HepG2 (cell line): Measurements from ENCODE around the gene GRIN3B. TPM values are rescaled to one million over a fixed set of nuclear protein-coding genes. Genes with fewer than 3 reads are reported as not detected.

Experiments
- AGO1 ChIP-seq: fragments of 200-400 bp; formaldehyde crosslinking; IDR thresholded peaks from 2 replicates; pipeline ENCODE4 v1.6.1; 2017; ENCODE audit warnings: mild to moderate bottlenecking, low read depth, low read length, moderate library complexity; ENCODE audit not compliant: poor library complexity, severe bottlenecking
- AKAP8 ChIP-seq: sonication (generic); formaldehyde crosslinking; IDR thresholded peaks from 2 replicates; pipeline ENCODE4 v1.5.1; 2020; ENCODE audit warnings: mild to moderate bottlenecking, missing genetic modification reagents
- ARNTL ChIP-seq: sonication (generic); formaldehyde crosslinking; IDR thresholded peaks from 2 replicates; pipeline ENCODE4 v1.4.0; 2020; ENCODE audit warnings: mild to moderate bottlenecking, missing genetic modification reagents
- CBX2 ChIP-seq, 2 experiments: fragments of 200-600 bp in 1 of 2; sonication (generic); formaldehyde crosslinking in 1 of 2; IDR thresholded peaks; 2 replicates each; pipeline versions ENCODE4 v1.7.0 to v1.8.1; 2018 to 2022; ENCODE audit warnings: low read depth in 2 of 2, low read length in 1 of 2, mild to moderate bottlenecking in 1 of 2, missing genetic modification reagents in 1 of 2
- EED ChIP-seq: sonication (generic); formaldehyde crosslinking; IDR thresholded peaks from 2 replicates; pipeline ENCODE4 v1.5.0; 2020; ENCODE audit warnings: mild to moderate bottlenecking, missing genetic modification reagents
- GABPB1 ChIP-seq: IDR thresholded peaks from 2 replicates; pipeline ENCODE4 v1.6.1; 2016; ENCODE audit warnings: mild to moderate bottlenecking, missing genetic modification reagents, moderate library complexity, missing compliant biosample characterization
- GTF2F1 ChIP-seq: fragments of 150-350 bp; IDR thresholded peaks from 2 replicates; pipeline ENCODE4 v1.6.1; 2014; ENCODE audit warnings: low read length
- HES4 ChIP-seq: sonication (generic); formaldehyde crosslinking; IDR thresholded peaks from 2 replicates; pipeline ENCODE4 v1.9.0; 2021; ENCODE audit warnings: mild to moderate bottlenecking, missing genetic modification reagents, borderline replicate concordance
- JDP2 ChIP-seq: sonication (generic); formaldehyde crosslinking; IDR thresholded peaks from 2 replicates; pipeline ENCODE4 v1.8.1; 2022; ENCODE audit warnings: missing genetic modification reagents, borderline replicate concordance
- KDM1A ChIP-seq: IDR thresholded peaks from 2 replicates; pipeline ENCODE4 v1.6.1; 2016; ENCODE audit warnings: missing compliant biosample characterization
- KLF12 ChIP-seq: sonication (generic); formaldehyde crosslinking; IDR thresholded peaks from 2 replicates; pipeline ENCODE4 v1.4.0; 2020; ENCODE audit warnings: missing genetic modification reagents, borderline replicate concordance
- MED13 ChIP-seq: sonication (generic); formaldehyde crosslinking; IDR thresholded peaks from 2 replicates; pipeline ENCODE4 v1.5.0; 2020; ENCODE audit warnings: missing genetic modification reagents
- RARA ChIP-seq: IDR thresholded peaks from 2 replicates; pipeline ENCODE4 v1.6.1; 2016; ENCODE audit warnings: missing genetic modification reagents, missing compliant biosample characterization
- RBM39 ChIP-seq: fragments of 200-400 bp; formaldehyde crosslinking; IDR thresholded peaks from one replicate; pipeline ENCODE4 v1.6.1; 2018; ENCODE audit warnings: antibody characterized with exemption, mild to moderate bottlenecking, low read depth, low read length; ENCODE audit not compliant: poor library complexity, severe bottlenecking
- SETDB1 ChIP-seq: sonication (generic); formaldehyde crosslinking; IDR thresholded peaks from 2 replicates; pipeline ENCODE4 v1.5.1; 2020; ENCODE audit warnings: missing genetic modification reagents, mild to moderate bottlenecking, borderline replicate concordance
- SRSF4 ChIP-seq: fragments of 200-400 bp; formaldehyde crosslinking; IDR thresholded peaks from one replicate; pipeline ENCODE4 v1.6.1; 2018; ENCODE audit warnings: mild to moderate bottlenecking, low read depth, low read length, moderate library complexity; ENCODE audit not compliant: poor library complexity, severe bottlenecking
- YY1 ChIP-seq: IDR thresholded peaks from 2 replicates; pipeline ENCODE4 v1.6.1; 2011; ENCODE audit warnings: low read length, low read depth, moderate library complexity, mild to moderate bottlenecking; ENCODE audit not compliant: insufficient read depth, insufficient replicate concordance
- ZMYM3 ChIP-seq: sonication (generic); formaldehyde crosslinking; IDR thresholded peaks from 2 replicates; pipeline ENCODE4 v1.5.1; 2020; ENCODE audit warnings: mild to moderate bottlenecking, missing genetic modification reagents
- ZNF10 ChIP-seq: sonication (generic); formaldehyde crosslinking; IDR thresholded peaks from 2 replicates; pipeline ENCODE4 v1.4.0; 2020; ENCODE audit warnings: mild to moderate bottlenecking, low read depth, missing genetic modification reagents, borderline replicate concordance
- ZNF446 ChIP-seq: sonication (generic); formaldehyde crosslinking; IDR thresholded peaks from 2 replicates; pipeline ENCODE4 v1.5.0; 2020; ENCODE audit warnings: mild to moderate bottlenecking, missing genetic modification reagents
- ZNF543 ChIP-seq: sonication (generic); formaldehyde crosslinking; IDR thresholded peaks from 2 replicates; pipeline ENCODE4 v1.4.0; 2020; ENCODE audit warnings: mild to moderate bottlenecking, missing genetic modification reagents
- ZNF569 ChIP-seq: sonication (generic); formaldehyde crosslinking; IDR thresholded peaks from 2 replicates; pipeline ENCODE4 v1.5.0; 2020; ENCODE audit warnings: mild to moderate bottlenecking, missing genetic modification reagents, moderate library complexity, borderline replicate concordance
- ZNF597 ChIP-seq: sonication (generic); formaldehyde crosslinking; IDR thresholded peaks from 2 replicates; pipeline ENCODE4 v1.5.0; 2020; ENCODE audit warnings: missing genetic modification reagents
- ZNF709 ChIP-seq: sonication (generic); formaldehyde crosslinking; IDR thresholded peaks from 2 replicates; pipeline ENCODE4 v1.5.0; 2020; ENCODE audit warnings: mild to moderate bottlenecking, missing genetic modification reagents
- ZSCAN31 ChIP-seq: sonication (generic); formaldehyde crosslinking; IDR thresholded peaks from 2 replicates; pipeline ENCODE4 v1.5.0; 2020; ENCODE audit warnings: low read depth, mild to moderate bottlenecking, missing genetic modification reagents
- polyA plus RNA-seq, 8 experiments: library from polyadenylated mRNA; depleted of rRNA in 3 of 8; stranded (reverse) in 7 of 8; unstranded in 1 of 8; fragments of >200 nt; fragmentation: Illumina TruSeq in 4 of 8; extraction: Trizol in 4 of 8; gene quantifications; 2 replicates each; pipeline versions ENCODE4 v1.2.1 to v1.2.3, GENCODE V29; 2011 to 2016; ENCODE audit warnings: low read depth in 4 of 8, missing spikeins in 1 of 8, mixed read lengths in 1 of 8; ENCODE audit not compliant: insufficient read depth in 1 of 8
- total RNA-seq, 5 experiments: library from RNA; depleted of rRNA; stranded (reverse); fragments of >200 nt; fragmentation: Illumina TruSeq; extraction: Trizol; gene quantifications; 2 replicates each; pipeline ENCODE4 v1.2.3, GENCODE V29; 2016; ENCODE audit warnings: low read depth in 1 of 5
- TF ChIP-seq, protein P1 (sequence below): IDR thresholded peaks from 2 replicates; pipeline ENCODE4 v1.6.1; 2016; ENCODE audit warnings: low read depth, borderline replicate concordance
- TF ChIP-seq, protein P2 (sequence below): IDR thresholded peaks from 2 replicates; pipeline ENCODE4 v1.6.1; 2016; ENCODE audit warnings: mild to moderate bottlenecking, missing biosample characterization, missing genetic modification reagents
- TF ChIP-seq, protein P3 (sequence below): sonication (generic); formaldehyde crosslinking; IDR thresholded peaks from 2 replicates; pipeline ENCODE4 v1.5.1; 2020; ENCODE audit warnings: missing genetic modification reagents, mild to moderate bottlenecking, borderline replicate concordance

The GRIN3B gene
- total and polyA plus RNA-seq, 2 of the 13 experiments (the other 11 are each of a cell fraction or from before 2014, with no cell fraction given): 0.07 to 0.20 TPM

DNA sequence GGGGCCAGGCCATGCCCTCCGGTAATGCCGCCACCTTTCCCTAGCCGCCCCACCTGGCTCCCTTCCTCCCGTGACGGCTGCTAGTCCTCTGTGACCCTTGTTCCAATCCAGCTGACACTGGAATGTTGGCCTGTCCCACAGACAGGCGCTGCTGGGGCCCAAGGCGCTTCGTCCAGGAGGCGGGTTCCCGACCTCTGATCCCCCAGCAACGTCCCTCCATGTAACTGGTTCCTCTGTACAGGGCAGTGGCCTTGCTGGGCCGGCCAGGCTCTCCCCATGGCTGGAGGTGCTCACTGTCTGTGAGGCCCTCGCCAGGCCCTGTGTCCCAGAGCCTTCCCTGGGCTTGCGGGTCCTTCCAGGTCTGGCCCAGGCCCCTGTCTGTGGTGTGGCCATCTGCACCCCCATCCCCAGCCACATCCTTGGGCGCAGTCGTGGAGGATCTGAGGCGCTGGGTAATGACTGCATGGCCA lies 6.8 kb upstream of the GRIN3B start (continued):
- TF ChIP-seq SRSF4 (no peak), GTF2F1 (no peak), KDM1A (CRISPR knock-in tag) (no peak), HES4 (CRISPR knock-in tag) (no peak; the same call in 1 of the 2 replicates), GABPB1 (CRISPR knock-in tag) (peak; percentile 47; the same call in 1 of the 2 replicates), ZNF446 (CRISPR knock-in tag) (no peak), ZNF543 (no peak), ZNF597 (CRISPR knock-in tag) (no peak), AKAP8 (CRISPR knock-in tag) (peak; percentile 77; the same call in 1 of the 2 replicates), ZSCAN31 (CRISPR knock-in tag) (no peak), ZNF569 (CRISPR knock-in tag) (peak; percentile 15; the same call in 1 of the 2 replicates), ZNF10 (CRISPR knock-in tag) (no peak), KLF12 (no peak), ARNTL (CRISPR knock-in tag) (peak; percentile 82), CBX2 (IDR thresholded peaks at IDR 0.05; ENCODE audit: low read depth, low read length) (no peak), CBX2 (CRISPR knock-in tag; IDR thresholded peaks at IDR 0.05; ENCODE audit: low read depth) (no peak), EED (CRISPR knock-in tag) (no peak), RARA (CRISPR knock-in tag) (peak; percentile 45; the same call in 1 of the 2 replicates), JDP2 (CRISPR knock-in tag) (no peak), YY1 (peak; percentile 16), SETDB1 (no peak), ZMYM3 (CRISPR knock-in tag) (peak; percentile 69; the same call in 1 of the 2 replicates), AGO1 (no peak), MED13 (no peak), RBM39 (peak; percentile 75), ZNF709 (no peak)
- TF ChIP-seq, protein P1, sequence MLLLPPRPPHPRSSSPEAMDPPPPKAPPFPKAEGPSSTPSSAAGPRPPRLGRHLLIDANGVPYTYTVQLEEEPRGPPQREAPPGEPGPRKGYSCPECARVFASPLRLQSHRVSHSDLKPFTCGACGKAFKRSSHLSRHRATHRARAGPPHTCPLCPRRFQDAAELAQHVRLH (CRISPR knock-in tag): peak; percentile 70; the same call in 1 of the 2 replicates
- TF ChIP-seq, protein P2, sequence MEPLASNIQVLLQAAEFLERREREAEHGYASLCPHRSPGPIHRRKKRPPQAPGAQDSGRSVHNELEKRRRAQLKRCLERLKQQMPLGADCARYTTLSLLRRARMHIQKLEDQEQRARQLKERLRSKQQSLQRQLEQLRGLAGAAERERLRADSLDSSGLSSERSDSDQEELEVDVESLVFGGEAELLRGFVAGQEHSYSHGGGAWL (CRISPR knock-in tag): 0 out of 2 replicates have a peak, but pooled peaks have one; percentile 28
- TF ChIP-seq, protein P3, sequence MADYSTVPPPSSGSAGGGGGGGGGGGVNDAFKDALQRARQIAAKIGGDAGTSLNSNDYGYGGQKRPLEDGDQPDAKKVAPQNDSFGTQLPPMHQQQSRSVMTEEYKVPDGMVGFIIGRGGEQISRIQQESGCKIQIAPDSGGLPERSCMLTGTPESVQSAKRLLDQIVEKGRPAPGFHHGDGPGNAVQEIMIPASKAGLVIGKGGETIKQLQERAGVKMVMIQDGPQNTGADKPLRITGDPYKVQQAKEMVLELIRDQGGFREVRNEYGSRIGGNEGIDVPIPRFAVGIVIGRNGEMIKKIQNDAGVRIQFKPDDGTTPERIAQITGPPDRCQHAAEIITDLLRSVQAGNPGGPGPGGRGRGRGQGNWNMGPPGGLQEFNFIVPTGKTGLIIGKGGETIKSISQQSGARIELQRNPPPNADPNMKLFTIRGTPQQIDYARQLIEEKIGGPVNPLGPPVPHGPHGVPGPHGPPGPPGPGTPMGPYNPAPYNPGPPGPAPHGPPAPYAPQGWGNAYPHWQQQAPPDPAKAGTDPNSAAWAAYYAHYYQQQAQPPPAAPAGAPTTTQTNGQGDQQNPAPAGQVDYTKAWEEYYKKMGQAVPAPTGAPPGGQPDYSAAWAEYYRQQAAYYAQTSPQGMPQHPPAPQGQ (CRISPR knock-in tag): no peak
